B cell (primary cell): ENCODE results near the gene ARHGEF3. TPM values are rescaled to one million over a fixed set of nuclear protein-coding genes. Genes with fewer than 3 reads are reported as not detected.

Source experiments
- ATAC-seq: fragments of 200-7000 bp; cut with Tn5 transposase; one replicate; pipeline ENCODE4 v1.10.0; 2021; ENCODE audit warnings: low read depth, mild to moderate bottlenecking, moderate number of reproducible peaks, moderate library complexity
- CTCF ChIA-PET: fragments of 350-600 bp; sonication (Branson Sonifier 250); formaldehyde crosslinking; loops from one replicate; lab custom pipeline; 2021; ENCODE audit warnings: antibody characterized with exemption, inconsistent platforms; lab: Charles Lee
- POLR2A ChIA-PET: fragments of 350-600 bp; sonication (Branson Sonifier 250); formaldehyde crosslinking; loops from one replicate; lab custom pipeline; 2021; ENCODE audit warnings: antibody characterized with exemption; lab: Charles Lee
- DNase-seq: peaks from one replicate; pipeline ENCODE4 v3.0.0; 2013
- H2AFZ ChIP-seq: 2 replicates; pipeline ENCODE4 v1.6.1; 2012; ENCODE audit warnings: mild to moderate bottlenecking, low read depth, low read length; ENCODE audit not compliant: insufficient read depth, poor library complexity, severe bottlenecking
- H3K27ac ChIP-seq, 2 donors: 1 replicate in 1 of 2; 2 replicates in 1 of 2; pipeline ENCODE4 v1.5.1; 2012 to 2013; ENCODE audit warnings: low read length in 2 of 2, mild to moderate bottlenecking in 2 of 2, moderate library complexity in 1 of 2
- H3K27me3 ChIP-seq, 4 experiments: fragments of 200-600 bp in 1 of 4; sonication (generic) in 1 of 4; replicated peaks in 1 of 4; 1 replicate in 2 of 4; 2 replicates in 2 of 4; pipeline versions ENCODE4 v1.6.1 to v1.7.0; 2013 to 2016; ENCODE audit warnings: low read length in 3 of 4, mild to moderate bottlenecking in 2 of 4, mixed read lengths in 1 of 4, moderate library complexity in 1 of 4; ENCODE audit not compliant: insufficient read depth in 4 of 4, control insufficient read depth in 3 of 4; ENCODE audit errors: control extremely low read depth in 1 of 4
- H3K36me3 ChIP-seq, 2 experiments: replicated peaks in 1 of 2; 1 replicate in 1 of 2; 2 replicates in 1 of 2; pipeline versions ENCODE4 v1.6.1 to v1.7.1; 2013; ENCODE audit warnings: low read length in 1 of 2; ENCODE audit not compliant: insufficient read depth in 2 of 2, control insufficient read depth in 1 of 2; ENCODE audit errors: control extremely low read depth in 1 of 2, extremely low read depth in 1 of 2
- H3K4me1 ChIP-seq, 2 donors: fragments of 200-600 bp in 1 of 2; sonication (generic) in 1 of 2; 1 replicate in 1 of 2; 2 replicates in 1 of 2; pipeline versions ENCODE4 v1.5.1 to v1.6.1; 2013 to 2017; ENCODE audit warnings: low read length in 2 of 2; ENCODE audit not compliant: control insufficient read depth in 2 of 2, insufficient read depth in 2 of 2
- H3K4me2 ChIP-seq: replicated peaks from 2 replicates; pipeline ENCODE3; 2012; ENCODE audit warnings: mild to moderate bottlenecking, low read depth, low read length; ENCODE audit not compliant: poor library complexity, severe bottlenecking
- H3K4me3 ChIP-seq, 5 experiments: fragments of 200-600 bp in 1 of 5; sonication (generic) in 1 of 5; 1 replicate in 3 of 5; 2 replicates in 2 of 5; pipeline versions ENCODE4 v1.5.1 to v1.7.0; 2011 to 2016; ENCODE audit warnings: low read length in 4 of 5, mild to moderate bottlenecking in 4 of 5, low read depth in 2 of 5, control low read depth in 1 of 5, moderate library complexity in 1 of 5; ENCODE audit not compliant: insufficient read depth in 1 of 5; ENCODE audit errors: control extremely low read depth in 1 of 5, extremely low read depth in 1 of 5
- H3K79me2 ChIP-seq: fragments of 200-600 bp; sonication (generic); one replicate; pipeline ENCODE4 v1.6.0; 2016; ENCODE audit warnings: low read length; ENCODE audit not compliant: control insufficient read depth, insufficient read depth
- H3K9ac ChIP-seq: fragments of 200-600 bp; sonication (generic); 2 replicates; pipeline ENCODE4 v1.6.1; 2017; ENCODE audit warnings: mild to moderate bottlenecking, low read length, moderate library complexity
- H3K9me3 ChIP-seq, 3 donors: one replicate each; pipeline versions ENCODE4 v1.6.1 to v1.7.1; 2013; ENCODE audit warnings: low read length in 2 of 3; ENCODE audit not compliant: control insufficient read depth in 2 of 3, insufficient read depth in 1 of 3; ENCODE audit errors: control extremely low read depth in 1 of 3
- H4K20me1 ChIP-seq: 2 replicates; pipeline ENCODE4 v1.6.0; 2012; ENCODE audit warnings: mild to moderate bottlenecking, low read length; ENCODE audit not compliant: insufficient read depth, control insufficient read depth, poor library complexity, severe bottlenecking
- H3K27ac Mint-ChIP-seq: one replicate; pipeline ENCODE4 v1.8.0; 2021; ENCODE audit warnings: mixed read lengths
- H3K27me3 Mint-ChIP-seq: one replicate; pipeline ENCODE4 v1.8.0; 2021; ENCODE audit warnings: mixed read lengths
- H3K4me1 Mint-ChIP-seq: one replicate; pipeline ENCODE4 v1.8.0; 2021; ENCODE audit warnings: mixed read lengths
- H3K4me3 Mint-ChIP-seq: one replicate; pipeline ENCODE4 v1.8.0; 2021; ENCODE audit warnings: mixed read lengths
- H3K9me3 Mint-ChIP-seq: one replicate; pipeline ENCODE4 v1.8.0; 2022; ENCODE audit warnings: mixed read lengths; ENCODE audit not compliant: insufficient read depth
- CTCF ChIP-seq: fragments of 200-600 bp; IDR thresholded peaks from one replicate; pipeline ENCODE4 v1.8.0; 2022; ENCODE audit warnings: antibody characterized with exemption, mild to moderate bottlenecking
- EZH2 ChIP-seq: IDR thresholded peaks from 2 replicates; pipeline ENCODE4 v1.6.1; 2012; ENCODE audit warnings: borderline replicate concordance, low read depth, mild to moderate bottlenecking, moderate library complexity, low read length; ENCODE audit not compliant: insufficient read depth, poor library complexity, severe bottlenecking
- WGBS: methylation state at CpG from one replicate; pipeline ENCODE4 v1.1.5; 2013; ENCODE audit warnings: missing lambda C conversion rate; ENCODE audit not compliant: insufficient coverage; 5-methylcytosine and 5-hydroxymethylcytosine counted together
- intact Hi-C: fragments of 100-400 bp; cut with micrococcal nuclease; formaldehyde crosslinking; loops from one replicate; pipeline ENCODE4 v1.10.0; 2022
- polyA plus RNA-seq: library from polyadenylated mRNA; depleted of rRNA; stranded (reverse); fragments of >200 nt; gene quantifications from 2 replicates; pipeline ENCODE4 v1.2.3, GENCODE V29; 2012
- total RNA-seq, 2 donors: library from RNA; stranded (reverse); fragments of 120-200 nt in 1 of 2; gene quantifications; 1 replicate in 1 of 2; 2 replicates in 1 of 2; pipeline versions ENCODE4 v1.2.3 to v1.2.4, GENCODE V29; 2013 to 2022

Gene ARHGEF3
- total and polyA plus RNA-seq, 2 donors (not counting 1 experiment from before 2014, with no cell fraction given) = 30.8 to 33.5 TPM

- ChIA-PET POLR2A (interaction anchor here (0.6 to 1.5 kb wide), 3 partner anchors 17 to 28 kb away, joined by 3 to 4 read pairs (median 4); no protein-coding TSS in a partner anchor), CTCF (interaction anchor here (0.7 to 10.4 kb wide), 7 partner anchors 17 to 206 kb away, joined by 3 to 190 read pairs (median 4); partner anchors contain the start of gene ARHGEF3)
- Histone ChIP-seq H3K9ac (peak overlapping the region; percentile 41), H3K4me1 (peaks cover 57 to 78% of the 10 kb centered on the region in 2 donors), H3K27ac (peak overlapping the region; percentile 71 to 78), H4K20me1 (no peaks in the 10 kb centered on the region), H3K4me3 (no peak overlapping the region), H3K27me3 (no peaks in the 10 kb centered on the region), H3K36me3 (peaks cover 0 to 4% of the 10 kb centered on the region in 2 experiments), H3K79me2 (peaks cover 79% of the 10 kb centered on the region), H3K4me2 (peak overlapping the region; percentile 61), H3K9me3 (no peaks in the 10 kb centered on the region), H2AFZ (peak overlapping the region; percentile 41)
- H3K9me3 Mint-ChIP-seq = no peaks in the 10 kb centered on the region
- DNase-seq = no peak
- H3K4me1 Mint-ChIP-seq = peaks cover 80% of the 10 kb centered on the region
- TF ChIP-seq CTCF (no peak), EZH2 (no peak)
- WGBS = no CpG with 5 or more reads among the region's 2 CpGs
- ATAC-seq = no peak
- peak overlapping the region; percentile 91 for H3K27ac Mint-ChIP-seq
- peak overlapping the region; percentile 52 for H3K4me3 Mint-ChIP-seq
- H3K27me3 Mint-ChIP-seq = no peaks in the 10 kb centered on the region
- intact Hi-C loops = loop anchor here (1.0 kb wide), 1 partner anchor 25 kb away; no protein-coding TSS in a partner anchor
These were observed 18.8 kb downstream of the ARHGEF3 start for GRCh38 chr3:56782906-56783305.

- Mint-ChIP-seq H3K27me3 (no peaks in the 10 kb centered on the region), H3K27ac (peak overlapping the region; percentile 50), H3K4me1 (peaks cover 79% of the 10 kb centered on the region), H3K4me3 (no peak overlapping the region), H3K9me3 (no peaks in the 10 kb centered on the region)
- Histone ChIP-seq H2AFZ (no peak overlapping the region), H3K9me3 (no peaks in the 10 kb centered on the region), H3K79me2 (peaks cover 75% of the 10 kb centered on the region), H3K27me3 (no peaks in the 10 kb centered on the region), H3K9ac (no peak overlapping the region), H3K4me2 (peak overlapping the region; percentile 61), H3K4me1 (peaks cover 53 to 76% of the 10 kb centered on the region in 2 donors), H3K27ac (peak overlapping the region; percentile 71 to 78), H3K36me3 (peaks cover 0 to 4% of the 10 kb centered on the region in 2 experiments), H3K4me3 (no peak overlapping the region), H4K20me1 (no peaks in the 10 kb centered on the region)
- DNase-seq (no peak), ATAC-seq (no peak)
- intact Hi-C loops = no loop called here
- ChIA-PET CTCF (interaction anchor here (0.7 to 10.4 kb wide), 8 partner anchors 13 to 207 kb away, joined by 3 to 190 read pairs (median 4); partner anchors contain the start of gene ARHGEF3), POLR2A (interaction anchor here (0.5 to 1.5 kb wide), 3 partner anchors 25 to 91 kb away, joined by 3 to 4 read pairs (median 4); no protein-coding TSS in a partner anchor)
- WGBS = 93% methylated on average over 3 of the region's 4 CpGs
- TF ChIP-seq EZH2 (no peak), CTCF (no peak)
These were observed 19.5 kb downstream of the ARHGEF3 start for GRCh38 chr3:56782215-56782614.
